Endothelial cell of umbilical vein (primary cell): ENCODE measurements around the gene CLEC20A. TPM values are rescaled to one million over a fixed set of nuclear protein-coding genes. Genes with fewer than 3 reads are reported as not detected.

Experiments used
- BruUV-seq: library from RNA; stranded (reverse); fragments of 400-500 nt; replicated peaks from 2 replicates; lab custom pipeline; 2021; lab: Mats Ljungman, UMichigan
- CTCF ChIA-PET: fragments of 300-600, 350-600 bp; sonication (Branson Sonifier 250); formaldehyde crosslinking; loops from one replicate; lab custom pipeline; 2021; ENCODE audit warnings: antibody characterized with exemption, inconsistent platforms; lab: Charles Lee
- POLR2A ChIA-PET: fragments of 300-600, 350-600 bp; sonication (Branson Sonifier 250); formaldehyde crosslinking; loops from one replicate; lab custom pipeline; 2021; ENCODE audit warnings: antibody characterized with exemption, inconsistent platforms; lab: Charles Lee
- DNase-seq: peaks from one replicate; pipeline ENCODE4 v3.0.0-alpha.2; 2011; ENCODE audit warnings: low read depth, low spot score
- FAIRE-seq: peaks from 2 replicates; lab custom pipeline; 2011; peaks lifted over from hg19 to GRCh38; lab: Jason Lieb, UNC
- H2AFZ ChIP-seq: 2 replicates; pipeline ENCODE4 v1.6.0; 2012; ENCODE audit warnings: low read depth, low read length, control low read depth, inconsistent platforms
- H3K27ac ChIP-seq: 2 replicates; pipeline ENCODE4 v1.5.1; 2011; ENCODE audit warnings: low read depth, mild to moderate bottlenecking, control low read depth, low read length, moderate library complexity; ENCODE audit not compliant: insufficient read depth
- H3K27me3 ChIP-seq, 2 experiments: 2 replicates each; pipeline versions ENCODE4 v1.6.0 to v1.6.1; 2011; ENCODE audit warnings: low read length in 2 of 2, mixed read lengths in 1 of 2; ENCODE audit not compliant: control insufficient read depth in 2 of 2, insufficient read depth in 2 of 2
- H3K36me3 ChIP-seq, 2 experiments: 2 replicates in 1 of 2; 3 replicates in 1 of 2; pipeline ENCODE4 v1.5.1; 2011; ENCODE audit warnings: low read length in 2 of 2, mild to moderate bottlenecking in 1 of 2, moderate library complexity in 1 of 2; ENCODE audit not compliant: control insufficient read depth in 2 of 2, insufficient read depth in 2 of 2; ENCODE audit errors: extremely low read depth in 1 of 2
- H3K4me1 ChIP-seq: 3 replicates; pipeline ENCODE4 v1.5.1; 2011; ENCODE audit warnings: mild to moderate bottlenecking, low read length; ENCODE audit not compliant: control insufficient read depth, insufficient read depth; ENCODE audit errors: extremely low read depth
- H3K4me2 ChIP-seq: 2 replicates; pipeline ENCODE4 v1.6.1; 2011; ENCODE audit warnings: low read length, control low read depth, mixed read lengths; ENCODE audit not compliant: insufficient read depth
- H3K4me3 ChIP-seq, 3 experiments: fragments of 200-600 bp in 1 of 3; sonication (generic), shearing (Covaris generic) in 1 of 3; replicated peaks in 1 of 3; 2 replicates each; pipeline ENCODE4 v1.5.1; 2011 to 2016; ENCODE audit warnings: control low read depth in 3 of 3, low read length in 3 of 3, mild to moderate bottlenecking in 2 of 3, inconsistent platforms in 1 of 3, low read depth in 1 of 3, moderate library complexity in 1 of 3; ENCODE audit not compliant: insufficient read depth in 1 of 3
- H3K79me2 ChIP-seq: 2 replicates; pipeline ENCODE4 v1.6.0; 2012; ENCODE audit warnings: low read length, inconsistent platforms; ENCODE audit not compliant: control insufficient read depth, insufficient read depth
- H3K9ac ChIP-seq: replicated peaks from 2 replicates; pipeline ENCODE3; 2011; ENCODE audit warnings: low read length, control low read depth; ENCODE audit not compliant: insufficient read depth; ENCODE audit errors: extremely low read depth
- H3K9me1 ChIP-seq: replicated peaks from 3 replicates; pipeline ENCODE4 v1.6.0; 2011; ENCODE audit warnings: mild to moderate bottlenecking, low read length; ENCODE audit not compliant: control insufficient read depth, insufficient read depth; ENCODE audit errors: extremely low read depth
- H3K9me3 ChIP-seq: replicated peaks from 2 replicates; pipeline ENCODE4 v1.5.1; 2012; ENCODE audit warnings: low read length, inconsistent platforms; ENCODE audit not compliant: control insufficient read depth, insufficient read depth
- H4K20me1 ChIP-seq: replicated peaks from 2 replicates; pipeline ENCODE3; 2011; ENCODE audit warnings: mild to moderate bottlenecking, low read length; ENCODE audit not compliant: control insufficient read depth, insufficient read depth; ENCODE audit errors: extremely low read depth
- EZH2 ChIP-seq: IDR thresholded peaks from 2 replicates; pipeline ENCODE4 v1.6.1; 2012; ENCODE audit warnings: borderline replicate concordance, low read depth, mild to moderate bottlenecking, moderate library complexity, low read length, inconsistent platforms; ENCODE audit not compliant: severe bottlenecking
- FOS ChIP-seq: IDR thresholded peaks from 2 replicates; pipeline ENCODE4 v1.6.1; 2011; ENCODE audit warnings: mild to moderate bottlenecking, low read length, moderate library complexity, borderline replicate concordance; ENCODE audit not compliant: insufficient read depth
- GATA2 ChIP-seq: IDR thresholded peaks from 2 replicates; pipeline ENCODE4 v1.7.0; 2011; ENCODE audit warnings: low read depth, mild to moderate bottlenecking, moderate library complexity, mixed read lengths, low read length; ENCODE audit not compliant: insufficient read length, insufficient read depth
- POLR2A ChIP-seq: IDR thresholded peaks from 2 replicates; pipeline ENCODE4 v1.6.1; 2012; ENCODE audit warnings: low read depth, mild to moderate bottlenecking, control low read depth, low read length
- POLR2AphosphoS5 ChIP-seq: IDR thresholded peaks from 2 replicates; pipeline ENCODE4 v1.6.1; 2012; ENCODE audit warnings: low read depth, mild to moderate bottlenecking, control low read depth, low read length, moderate library complexity; ENCODE audit not compliant: insufficient read depth
- dilution Hi-C: fragments of 300-500 bp; cut with MboI; formaldehyde crosslinking; loops from one replicate; pipeline ENCODE4 v1.15.0; 2019; ENCODE audit warnings: low sequenced_read_pairs; ENCODE audit not compliant: extremely low pct_ligation_motif_present
- intact Hi-C: fragments of 100-400 bp; cut with micrococcal nuclease; formaldehyde crosslinking; loops from one replicate; pipeline ENCODE4 v1.10.0; 2022
- polyA plus RNA-seq, 4 experiments: library from polyadenylated mRNA; depleted of rRNA in 3 of 4; stranded (reverse) in 3 of 4; unstranded in 1 of 4; fragments of >200 nt; gene quantifications; 2 replicates each; pipeline versions ENCODE4 v1.2.1 to v1.2.3, GENCODE V29; 2011 to 2012; ENCODE audit warnings: missing spikeins in 1 of 4
- total RNA-seq: library from RNA; stranded (reverse); gene quantifications from 2 replicates; pipeline ENCODE4 v1.2.3, GENCODE V29; 2021
- TF ChIP-seq, protein P1 (sequence below), 2 donors: IDR thresholded peaks; 1 replicate in 1 of 2; 2 replicates in 1 of 2; pipeline ENCODE4 v1.5.1; 2011; ENCODE audit warnings: low read length in 2 of 2, mild to moderate bottlenecking in 2 of 2, moderate library complexity in 2 of 2, control low read depth in 1 of 2, inconsistent platforms in 1 of 2, low read depth in 1 of 2; ENCODE audit not compliant: insufficient read depth in 1 of 2; ENCODE audit errors: extremely low read depth in 1 of 2

CLEC20A gene
- total and polyA plus RNA-seq, 2 donors (not counting 3 experiments of a cell fraction or from before 2014, with no cell fraction given) = not detected

DNA sequence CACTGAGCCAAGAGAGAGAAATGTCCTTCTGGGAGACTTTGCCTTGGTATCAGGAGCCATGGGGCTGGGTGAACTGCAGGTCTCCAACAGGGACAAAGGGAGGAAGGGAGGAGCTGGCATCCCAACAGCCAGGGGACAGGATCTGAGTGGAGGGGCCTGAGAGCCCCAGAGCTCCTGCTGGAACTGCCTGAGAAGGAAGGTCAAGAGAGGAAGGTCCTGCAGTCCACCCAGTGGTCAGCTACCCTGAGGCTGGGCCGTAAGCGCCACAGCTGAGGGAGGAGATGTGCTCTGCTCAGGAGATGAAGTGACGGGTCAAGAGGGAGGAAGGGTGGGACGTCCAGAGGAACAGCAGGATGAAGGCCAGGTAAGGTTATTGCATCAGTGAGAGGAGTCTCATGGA, 7.5 kb upstream of the CLEC20A start:
- intact Hi-C loops = loop anchor here (5.0 kb wide), 1 partner anchor 132 kb away; no protein-coding TSS in a partner anchor
- Histone ChIP-seq H3K27me3 (no peaks in the 10 kb centered on the region), H3K4me2 (no peak overlapping the region), H3K9me3 (no peaks in the 10 kb centered on the region), H3K4me3 (no peak overlapping the region), H3K9ac (no peak overlapping the region), H4K20me1 (no peaks in the 10 kb centered on the region), H3K79me2 (no peaks in the 10 kb centered on the region), H3K9me1 (no peaks in the 10 kb centered on the region), H3K27ac (no peak overlapping the region), H2AFZ (no peak overlapping the region), H3K4me1 (no peaks in the 10 kb centered on the region), H3K36me3 (no peaks in the 10 kb centered on the region)
- no peak for FAIRE-seq
- no TSS peak for BruUV-seq
- dilution Hi-C loops = no loop called here
- TF ChIP-seq, protein P1, sequence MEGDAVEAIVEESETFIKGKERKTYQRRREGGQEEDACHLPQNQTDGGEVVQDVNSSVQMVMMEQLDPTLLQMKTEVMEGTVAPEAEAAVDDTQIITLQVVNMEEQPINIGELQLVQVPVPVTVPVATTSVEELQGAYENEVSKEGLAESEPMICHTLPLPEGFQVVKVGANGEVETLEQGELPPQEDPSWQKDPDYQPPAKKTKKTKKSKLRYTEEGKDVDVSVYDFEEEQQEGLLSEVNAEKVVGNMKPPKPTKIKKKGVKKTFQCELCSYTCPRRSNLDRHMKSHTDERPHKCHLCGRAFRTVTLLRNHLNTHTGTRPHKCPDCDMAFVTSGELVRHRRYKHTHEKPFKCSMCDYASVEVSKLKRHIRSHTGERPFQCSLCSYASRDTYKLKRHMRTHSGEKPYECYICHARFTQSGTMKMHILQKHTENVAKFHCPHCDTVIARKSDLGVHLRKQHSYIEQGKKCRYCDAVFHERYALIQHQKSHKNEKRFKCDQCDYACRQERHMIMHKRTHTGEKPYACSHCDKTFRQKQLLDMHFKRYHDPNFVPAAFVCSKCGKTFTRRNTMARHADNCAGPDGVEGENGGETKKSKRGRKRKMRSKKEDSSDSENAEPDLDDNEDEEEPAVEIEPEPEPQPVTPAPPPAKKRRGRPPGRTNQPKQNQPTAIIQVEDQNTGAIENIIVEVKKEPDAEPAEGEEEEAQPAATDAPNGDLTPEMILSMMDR (IDR thresholded peaks at IDR 0.05; ENCODE audit: extremely low read depth in 1 of 2, insufficient read depth in 1 of 2, low read depth in 1 of 2, low read length in 2 of 2) = no peak
- TF ChIP-seq POLR2AphosphoS5 = no peak
- no peak for TF ChIP-seq GATA2
- no peak for TF ChIP-seq FOS
- TF ChIP-seq POLR2A = no peak
- TF ChIP-seq EZH2 = no peak
- ChIA-PET CTCF (interaction anchor here (1.0 to 10.5 kb wide), 4 partner anchors 26 to 206 kb away, joined by 3 to 240 read pairs (median 50); no protein-coding TSS in a partner anchor), POLR2A (no interaction called here)
- DNase-seq = no peak
